ENCODE results near the gene VAMP2. TPM values are rescaled to one million over a fixed set of nuclear protein-coding genes. Genes with fewer than 3 reads are reported as not detected.
A peak's percentile ranks its signal among the peaks of the same experiment; 100 is the strongest.

VAMP2 gene
- total RNA-seq, 4 donors from 2014 or later: 10.9 to 37.0 (median 25.7) TPM

GRCh38 chr17:8122924-8123694, 39.6 kb downstream of the VAMP2 start:
- TF ChIP-seq POLR2A (IDR thresholded peaks at IDR 0.05) (no peak), CTCF (IDR thresholded peaks at IDR 0.05 in 4 of 5, conservative IDR thresholded peaks at IDR 0.05 in 1 of 5) (no peak)
- peak overlapping the region; percentile 51 to 63 (median 56) for H3K4me3 ChIP-seq
- H3K27ac ChIP-seq: peak overlapping the region in 1 of 4 donors; percentile 4
- H3K4me1 ChIP-seq: peaks cover 63 to 71% of the 10 kb centered on the region in 2 donors
- intact Hi-C loops (cut with DNase I; ENCODE audit: low total_unique reads): no loop called here
- ATAC-seq: no peak
- in situ Hi-C loops (cut with MboI; ENCODE audit: low sequenced_read_pairs in 4 of 4): loop anchor here in 2 of 4 donors (10.0 kb wide), 2 partner anchors 52 to 62 kb away; partner anchors contain the start of gene TMEM107 (in 1 of the 2)
- peaks cover 31 to 44% (median 37%) of the 10 kb centered on the region in 3 donors for H3K27me3 ChIP-seq
- no peaks in the 10 kb centered on the region for H3K36me3 ChIP-seq
- no peaks in the 10 kb centered on the region for H3K9me3 ChIP-seq
- no peak for DNase-seq

GRCh38 chr17:8122422-8122923, 40.3 kb downstream of the VAMP2 start:
- no peaks in the 10 kb centered on the region for H3K9me3 ChIP-seq
- H3K36me3 ChIP-seq: no peaks in the 10 kb centered on the region
- intact Hi-C loops (cut with DNase I; ENCODE audit: low total_unique reads) (no loop called here), in situ Hi-C loops (cut with MboI; ENCODE audit: low sequenced_read_pairs in 4 of 4) (loop anchor here in 2 of 4 donors (10.0 kb wide), 2 partner anchors 52 to 62 kb away; partner anchors contain the start of gene TMEM107 (in 1 of the 2))
- no peak for ATAC-seq
- peak overlapping the region; percentile 51 to 63 (median 56) for H3K4me3 ChIP-seq
- no peak for DNase-seq
- peaks cover 31 to 44% (median 37%) of the 10 kb centered on the region in 3 donors for H3K27me3 ChIP-seq
- TF ChIP-seq POLR2A (IDR thresholded peaks at IDR 0.05): no peak
- no peak for TF ChIP-seq CTCF (IDR thresholded peaks at IDR 0.05 in 4 of 5, conservative IDR thresholded peaks at IDR 0.05 in 1 of 5)
- peaks cover 69 to 77% of the 10 kb centered on the region in 2 donors for H3K4me1 ChIP-seq
- H3K27ac ChIP-seq: no peak overlapping the region

GRCh38 chr17:8121681-8122421, 40.9 kb downstream of the VAMP2 start:
- H3K4me1 ChIP-seq: peaks cover 64 to 72% of the 10 kb centered on the region in 2 donors
- intact Hi-C loops (cut with DNase I; ENCODE audit: low total_unique reads) (no loop called here), in situ Hi-C loops (cut with MboI; ENCODE audit: low sequenced_read_pairs in 4 of 4) (loop anchor here in 2 of 4 donors (10.0 kb wide), 2 partner anchors 53 to 63 kb away; partner anchors contain the start of gene TMEM107 (in 1 of the 2))
- DNase-seq: no peak
- H3K27ac ChIP-seq: peak overlapping the region in 1 of 4 donors; percentile 5
- no peaks in the 10 kb centered on the region for H3K9me3 ChIP-seq
- H3K36me3 ChIP-seq: no peaks in the 10 kb centered on the region
- H3K27me3 ChIP-seq: peaks cover 33 to 49% (median 38%) of the 10 kb centered on the region in 3 donors
- H3K4me3 ChIP-seq: peak overlapping the region; percentile 51 to 63 (median 56)
- ATAC-seq: no peak
- TF ChIP-seq CTCF (IDR thresholded peaks at IDR 0.05 in 4 of 5, conservative IDR thresholded peaks at IDR 0.05 in 1 of 5) (peak in 3 of 5 experiments; percentile 34 to 61 (median 43)), POLR2A (IDR thresholded peaks at IDR 0.05) (no peak)

DNA sequence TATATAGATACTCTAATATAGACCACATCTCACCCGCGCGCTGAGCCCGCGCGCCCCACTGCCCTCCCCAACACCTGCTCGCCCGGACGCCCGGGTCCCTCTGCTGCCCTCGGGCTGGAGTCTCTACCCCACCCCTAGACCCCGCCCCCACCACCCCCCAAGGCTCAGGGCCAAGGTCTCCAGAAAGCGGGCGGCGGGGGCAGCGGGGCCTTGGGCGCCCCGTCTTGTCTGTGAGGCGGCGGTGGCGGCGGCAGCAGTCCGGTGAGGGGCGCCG, 41.4 kb downstream of the VAMP2 start:
- Histone ChIP-seq H3K36me3 (no peaks in the 10 kb centered on the region), H3K9me3 (no peaks in the 10 kb centered on the region), H3K4me1 (peaks cover 62 to 70% of the 10 kb centered on the region in 2 donors), H3K27me3 (peaks cover 39 to 49% (median 41%) of the 10 kb centered on the region in 3 donors), H3K27ac (no peak overlapping the region), H3K4me3 (peak overlapping the region; percentile 51 to 63 (median 56))
- intact Hi-C loops (cut with DNase I; ENCODE audit: low total_unique reads) (no loop called here), in situ Hi-C loops (cut with MboI; ENCODE audit: low sequenced_read_pairs in 4 of 4) (loop anchor here in 2 of 4 donors (10.0 kb wide), 2 partner anchors 53 to 63 kb away; partner anchors contain the start of gene TMEM107 (in 1 of the 2))
- no peak for DNase-seq
- TF ChIP-seq POLR2A (IDR thresholded peaks at IDR 0.05) (no peak), CTCF (IDR thresholded peaks at IDR 0.05 in 4 of 5, conservative IDR thresholded peaks at IDR 0.05 in 1 of 5) (no peak)
- no peak for ATAC-seq
